Sigmoid colon (tissue), 4 donors: ENCODE data around the gene SLC45A2.

Source experiments
- CTCF ChIP-seq, 4 experiments: fragments of 450-650 bp in 3 of 4; fragments of 200-600 bp in 1 of 4; IDR thresholded peaks; one replicate each; pipeline ENCODE4 v1.5.1; 2016 to 2019; ENCODE audit warnings: antibody characterized with exemption in 4 of 4, mild to moderate bottlenecking in 3 of 4, moderate library complexity in 2 of 4
- POLR2AphosphoS5 ChIP-seq, 4 donors: sonication (generic); formaldehyde crosslinking; IDR thresholded peaks; one replicate each; pipeline ENCODE4 v1.6.1; 2017; ENCODE audit warnings: antibody characterized with exemption in 4 of 4

- TF ChIP-seq POLR2AphosphoS5 (IDR thresholded peaks at IDR 0.05): no peak
- no peak for TF ChIP-seq CTCF (IDR thresholded peaks at IDR 0.05)
Observed at GRCh38 chr5:34014626-34015025, 30.1 kb upstream of the SLC45A2 start.
